Measurements from ENCODE around the gene SMIM35.

The SMIM35 gene

GRCh38 chr11:118074091-118074685 lies 12.6 kb downstream of the SMIM35 start:
- no peak overlapping the region for H3K4me3 ChIP-seq (ENCODE audit: low read length)
- no peak for DNase-seq (ENCODE audit: low read depth)
- no peak for TF ChIP-seq CTCF (IDR thresholded peaks at IDR 0.05; ENCODE audit: insufficient read depth, low read depth, low read length, missing control alignments)

GRCh38 chr11:118073554-118073953 lies 13.2 kb downstream of the SMIM35 start:
- DNase-seq (ENCODE audit: low read depth) = no peak
- TF ChIP-seq CTCF (IDR thresholded peaks at IDR 0.05; ENCODE audit: insufficient read depth, low read depth, low read length, missing control alignments) = no peak
- H3K4me3 ChIP-seq (ENCODE audit: low read length) = no peak overlapping the region

- no peak overlapping the region for H3K4me3 ChIP-seq (ENCODE audit: low read length)
- TF ChIP-seq CTCF (IDR thresholded peaks at IDR 0.05; ENCODE audit: insufficient read depth, low read depth, low read length, missing control alignments) = no peak
- no peak for DNase-seq (ENCODE audit: low read depth)
Measured at GRCh38 chr11:118071416-118072030, 15.2 kb downstream of the SMIM35 start.

GRCh38 chr11:118068945-118069612 lies 17.7 kb downstream of the SMIM35 start:
- H3K4me3 ChIP-seq (ENCODE audit: low read length) = no peak overlapping the region
- TF ChIP-seq CTCF (IDR thresholded peaks at IDR 0.05; ENCODE audit: insufficient read depth, low read depth, low read length, missing control alignments) = no peak
- no peak for DNase-seq (ENCODE audit: low read depth)

- DNase-seq (ENCODE audit: low read depth) = no peak
- no peak for TF ChIP-seq CTCF (IDR thresholded peaks at IDR 0.05; ENCODE audit: insufficient read depth, low read depth, low read length, missing control alignments)
- no peak overlapping the region for H3K4me3 ChIP-seq (ENCODE audit: low read length)
Measured at GRCh38 chr11:118068206-118068944, 18.4 kb downstream of the SMIM35 start.

GRCh38 chr11:118067006-118067405 lies 19.8 kb downstream of the SMIM35 start:
- DNase-seq (ENCODE audit: low read depth) = no peak
- TF ChIP-seq CTCF (IDR thresholded peaks at IDR 0.05; ENCODE audit: insufficient read depth, low read depth, low read length, missing control alignments) = no peak
- H3K4me3 ChIP-seq (ENCODE audit: low read length) = no peak overlapping the region

All from epithelial cell of esophagus (primary cell).